Neuronal stem cell (in vitro differentiated cells): ENCODE measurements around the gene PTPRJ.

ENCODE experiments used
- DNase-seq: peaks from one replicate; pipeline ENCODE4 v3.0.0-alpha.2; 2013; ENCODE audit warnings: low spot score
- H2AFZ ChIP-seq: one replicate; pipeline ENCODE4 v1.6.1; 2013; ENCODE audit warnings: mild to moderate bottlenecking, low read length, inconsistent platforms
- H2AK5ac ChIP-seq: 2 replicates; pipeline ENCODE4 v1.6.1; 2013; ENCODE audit warnings: low read depth, mild to moderate bottlenecking, inconsistent platforms, low read length, moderate library complexity, mixed read lengths
- H2BK120ac ChIP-seq: 2 replicates; pipeline ENCODE4 v1.6.1; 2013; ENCODE audit warnings: low read depth, mild to moderate bottlenecking, inconsistent platforms, low read length, moderate library complexity, mixed read lengths
- H2BK12ac ChIP-seq: one replicate; pipeline ENCODE4 v1.6.1; 2013; ENCODE audit warnings: low read length, inconsistent platforms
- H2BK15ac ChIP-seq: 2 replicates; pipeline ENCODE4 v1.6.1; 2013; ENCODE audit warnings: mild to moderate bottlenecking, low read length, inconsistent platforms, mixed read lengths
- H2BK5ac ChIP-seq: one replicate; pipeline ENCODE4 v1.6.1; 2013; ENCODE audit warnings: inconsistent platforms, mild to moderate bottlenecking, low read length, moderate library complexity
- H3K14ac ChIP-seq: one replicate; pipeline ENCODE4 v1.6.1; 2013; ENCODE audit warnings: low read length, inconsistent platforms
- H3K18ac ChIP-seq: 2 replicates; pipeline ENCODE4 v1.6.1; 2013; ENCODE audit warnings: low read length, inconsistent platforms
- H3K23ac ChIP-seq: 2 replicates; pipeline ENCODE4 v1.6.1; 2013; ENCODE audit warnings: low read depth, mild to moderate bottlenecking, mixed read lengths, low read length, inconsistent platforms; ENCODE audit not compliant: poor library complexity
- H3K27ac ChIP-seq: replicated peaks from 3 replicates; pipeline ENCODE4 v1.5.1; 2013; ENCODE audit warnings: low read length, inconsistent platforms
- H3K27me3 ChIP-seq, 3 experiments: 2 replicates each; pipeline ENCODE4 v1.6.1; 2013; ENCODE audit warnings: low read length in 3 of 3, mild to moderate bottlenecking in 2 of 3, inconsistent platforms in 1 of 3, low read depth in 1 of 3, mixed read lengths in 1 of 3, moderate library complexity in 1 of 3; ENCODE audit not compliant: control insufficient read depth in 3 of 3, insufficient read depth in 3 of 3
- H3K36me3 ChIP-seq, 2 donors: replicated peaks in 1 of 2; 2 replicates each; pipeline ENCODE4 v1.6.1; 2013; ENCODE audit warnings: low read length in 2 of 2; ENCODE audit not compliant: control insufficient read depth in 2 of 2, insufficient read depth in 2 of 2
- H3K4ac ChIP-seq: 2 replicates; pipeline ENCODE4 v1.6.1; 2013; ENCODE audit warnings: inconsistent platforms, mild to moderate bottlenecking, low read length, moderate library complexity
- H3K4me1 ChIP-seq, 2 donors: 1 replicate in 1 of 2; 2 replicates in 1 of 2; pipeline ENCODE4 v1.6.1; 2013; ENCODE audit warnings: low read length in 2 of 2, low read depth in 1 of 2; ENCODE audit not compliant: control insufficient read depth in 2 of 2, insufficient read depth in 1 of 2
- H3K4me2 ChIP-seq: one replicate; pipeline ENCODE4 v1.6.1; 2013; ENCODE audit warnings: mild to moderate bottlenecking, low read length, inconsistent platforms; ENCODE audit not compliant: insufficient read depth, poor library complexity, severe bottlenecking
- H3K4me3 ChIP-seq, 2 donors: 2 replicates each; pipeline ENCODE4 v1.5.1; 2013; ENCODE audit warnings: low read length in 2 of 2, mild to moderate bottlenecking in 2 of 2, inconsistent platforms in 1 of 2, moderate library complexity in 1 of 2
- H3K79me1 ChIP-seq: one replicate; pipeline ENCODE4 v1.6.1; 2013; ENCODE audit warnings: low read depth, mild to moderate bottlenecking, inconsistent platforms, low read length, moderate library complexity
- H3K9ac ChIP-seq: one replicate; pipeline ENCODE4 v1.6.1; 2013; ENCODE audit warnings: mild to moderate bottlenecking, low read depth, low read length, inconsistent platforms; ENCODE audit not compliant: poor library complexity
- H3K9me3 ChIP-seq, 2 donors: replicated peaks in 1 of 2; 2 replicates each; pipeline versions ENCODE3 to v1.6.1; 2013; ENCODE audit warnings: low read length in 2 of 2, mild to moderate bottlenecking in 2 of 2, inconsistent platforms in 1 of 2, low read depth in 1 of 2, mixed read lengths in 1 of 2, moderate library complexity in 1 of 2; ENCODE audit not compliant: control insufficient read depth in 2 of 2, insufficient read depth in 1 of 2
- H4K8ac ChIP-seq: one replicate; pipeline ENCODE4 v1.6.1; 2013; ENCODE audit warnings: low read depth, mild to moderate bottlenecking, inconsistent platforms, low read length, moderate library complexity
- H4K91ac ChIP-seq: one replicate; pipeline ENCODE4 v1.6.1; 2013; ENCODE audit warnings: low read length, low read depth, mild to moderate bottlenecking, inconsistent platforms; ENCODE audit not compliant: poor library complexity
- WGBS, 2 donors: extraction: QIAGEN DNeasy Blood & Tissue Kit; methylation state at CpG; one replicate each; pipeline ENCODE4 v1.1.7; 2013; ENCODE audit warnings: missing lambda C conversion rate in 2 of 2, mixed read lengths in 1 of 2; ENCODE audit not compliant: insufficient read length in 2 of 2, insufficient replicate concordance in 1 of 2; ENCODE audit errors: extremely low coverage in 2 of 2; 5-methylcytosine and 5-hydroxymethylcytosine counted together

The PTPRJ gene

DNA sequence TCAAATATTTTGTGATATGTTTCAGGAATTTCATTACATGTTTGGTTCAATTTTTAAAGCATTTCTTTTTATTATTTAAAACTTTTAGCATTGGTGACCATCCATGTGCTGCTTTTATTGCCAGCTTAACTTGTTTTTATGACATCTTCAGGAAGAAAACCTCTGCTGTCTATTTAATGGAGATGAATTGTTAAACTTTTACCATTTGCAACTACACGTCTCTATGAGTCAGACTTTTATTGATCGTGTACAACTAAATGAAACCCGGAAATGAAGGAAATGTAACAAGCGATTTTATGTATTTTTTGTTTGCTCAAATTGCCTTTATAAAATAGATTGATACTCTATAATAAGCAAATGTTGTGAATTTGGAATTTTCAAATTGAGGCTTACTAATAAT lies 113.0 kb downstream of the PTPRJ start:
- no peak overlapping the region for H3K18ac ChIP-seq
- H2BK120ac ChIP-seq = no peak overlapping the region
- no peak overlapping the region for H4K8ac ChIP-seq
- no peak overlapping the region for H2BK15ac ChIP-seq
- no peak overlapping the region for H3K9ac ChIP-seq
- no peak overlapping the region for H2AFZ ChIP-seq
- no peak overlapping the region for H2BK5ac ChIP-seq
- no peaks in the 10 kb centered on the region for H3K9me3 ChIP-seq
- H3K79me1 ChIP-seq = no peaks in the 10 kb centered on the region
- H3K4me2 ChIP-seq = no peak overlapping the region
- no peak overlapping the region for H2AK5ac ChIP-seq
- H3K4me3 ChIP-seq = no peak overlapping the region
- H3K36me3 ChIP-seq = no peaks in the 10 kb centered on the region
- no peak overlapping the region for H4K91ac ChIP-seq
- WGBS, 2 donors = no CpG with 5 or more reads among the region's 4 CpGs
- no peaks in the 10 kb centered on the region for H3K27me3 ChIP-seq
- H3K4ac ChIP-seq = no peak overlapping the region
- peaks cover 14 to 20% of the 10 kb centered on the region in 2 donors for H3K4me1 ChIP-seq
- no peak for DNase-seq
- no peak overlapping the region for H2BK12ac ChIP-seq
- H3K23ac ChIP-seq = no peak overlapping the region
- H3K27ac ChIP-seq = no peak overlapping the region
- H3K14ac ChIP-seq = no peak overlapping the region

DNA sequence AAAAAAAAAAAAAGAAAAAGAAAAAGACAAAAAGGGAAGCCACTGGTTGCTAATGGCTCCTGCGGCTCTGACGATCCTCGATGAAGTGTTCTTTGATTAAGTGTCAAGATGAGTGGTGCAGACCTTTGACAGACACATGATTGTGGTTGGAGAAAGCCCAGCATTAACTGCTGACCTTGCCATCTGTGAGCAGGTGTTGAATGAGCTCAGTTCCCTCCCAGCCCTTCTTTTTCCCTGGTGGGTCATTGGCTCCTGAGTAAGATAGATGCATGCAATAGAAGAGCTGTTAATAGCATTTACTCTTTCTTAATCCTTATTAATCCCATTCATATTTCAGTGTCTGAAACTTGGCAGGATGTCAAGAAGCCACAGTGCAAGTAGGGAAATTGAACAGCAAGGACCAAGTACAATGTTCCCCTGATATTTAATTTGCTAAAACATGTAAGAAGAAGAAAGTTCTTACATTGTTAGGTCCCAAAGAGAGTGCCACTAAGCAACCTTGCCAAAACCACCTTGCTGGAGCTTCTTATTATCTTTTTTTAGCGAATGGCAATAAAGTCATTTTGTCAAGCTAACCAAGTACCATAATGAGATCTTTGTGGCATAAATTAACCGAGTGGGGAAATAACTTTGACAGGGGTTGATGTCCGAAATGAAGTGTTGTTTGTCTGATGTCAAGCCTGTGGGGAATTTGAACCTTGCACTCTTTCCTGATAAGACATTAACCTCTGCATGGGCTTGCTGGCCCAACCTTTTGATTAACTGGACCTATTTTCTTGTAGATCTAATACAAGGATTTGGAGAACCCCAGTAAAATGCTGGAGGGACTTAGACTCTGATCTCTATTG lies 113.7 kb downstream of the PTPRJ start:
- H2AK5ac ChIP-seq = no peak overlapping the region
- no peak overlapping the region for H3K14ac ChIP-seq
- H3K4me1 ChIP-seq = peaks cover 14 to 16% of the 10 kb centered on the region in 2 donors
- no peak overlapping the region for H4K91ac ChIP-seq
- no peak overlapping the region for H3K4ac ChIP-seq
- H3K4me3 ChIP-seq = no peak overlapping the region
- H3K27me3 ChIP-seq = no peaks in the 10 kb centered on the region
- H3K36me3 ChIP-seq = no peaks in the 10 kb centered on the region
- H2BK12ac ChIP-seq = no peak overlapping the region
- H2AFZ ChIP-seq = no peak overlapping the region
- H3K9ac ChIP-seq = no peak overlapping the region
- no peak overlapping the region for H2BK5ac ChIP-seq
- no peak overlapping the region for H3K18ac ChIP-seq
- H3K27ac ChIP-seq = no peak overlapping the region
- no peak for DNase-seq
- H3K4me2 ChIP-seq = no peak overlapping the region
- no peak overlapping the region for H2BK120ac ChIP-seq
- no peak overlapping the region for H4K8ac ChIP-seq
- no peaks in the 10 kb centered on the region for H3K9me3 ChIP-seq
- H3K23ac ChIP-seq = no peak overlapping the region
- no peaks in the 10 kb centered on the region for H3K79me1 ChIP-seq
- no CpG with 5 or more reads among the region's 6 CpGs for WGBS, 2 donors
- no peak overlapping the region for H2BK15ac ChIP-seq

DNA sequence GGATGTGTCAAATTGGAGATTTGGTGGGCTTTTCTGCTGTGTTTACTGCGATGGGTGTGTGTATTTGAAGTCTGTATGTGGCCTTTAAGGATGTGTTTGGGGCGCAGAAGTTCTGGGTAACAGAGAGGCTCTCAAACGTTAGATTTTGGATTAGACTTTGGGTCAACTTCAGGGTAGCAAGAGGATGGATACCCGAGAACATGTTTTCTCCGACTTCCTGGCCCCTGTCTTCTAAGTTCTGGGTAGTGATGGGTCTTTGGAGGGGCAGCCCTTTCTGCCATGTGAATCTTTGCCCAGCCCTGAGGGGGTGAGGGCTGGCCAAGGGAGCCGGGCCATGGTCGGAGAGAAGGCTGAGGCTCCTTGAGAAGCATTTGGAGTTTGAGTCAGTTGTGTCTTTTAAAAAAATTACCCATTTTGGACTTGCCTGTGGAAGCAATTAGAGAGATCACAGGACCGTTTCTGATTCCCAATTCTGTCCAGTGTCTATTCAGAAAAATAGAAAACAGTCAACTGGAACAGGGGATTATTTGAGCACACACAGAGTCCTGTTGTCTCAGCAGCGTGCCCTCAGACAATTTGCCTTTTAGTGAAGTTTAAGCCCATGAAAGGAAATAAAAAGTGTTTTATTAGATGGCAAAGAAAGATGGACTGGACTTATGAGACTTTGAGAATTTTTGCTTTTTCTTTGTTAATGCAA lies 114.4 kb downstream of the PTPRJ start:
- Histone ChIP-seq H3K4me3 (no peak overlapping the region), H3K23ac (no peak overlapping the region), H2BK15ac (no peak overlapping the region), H2BK12ac (no peak overlapping the region), H3K9me3 (no peaks in the 10 kb centered on the region), H3K27me3 (no peaks in the 10 kb centered on the region), H3K4ac (no peak overlapping the region), H3K14ac (no peak overlapping the region), H3K27ac (no peak overlapping the region), H2BK120ac (no peak overlapping the region), H3K9ac (no peak overlapping the region), H3K4me1 (peaks cover 14 to 16% of the 10 kb centered on the region in 2 donors), H2AK5ac (no peak overlapping the region), H3K18ac (no peak overlapping the region), H3K79me1 (no peaks in the 10 kb centered on the region), H3K4me2 (no peak overlapping the region), H4K8ac (no peak overlapping the region), H2BK5ac (no peak overlapping the region), H2AFZ (no peak overlapping the region), H4K91ac (no peak overlapping the region), H3K36me3 (no peaks in the 10 kb centered on the region)
- DNase-seq = no peak
- no CpG with 5 or more reads among the region's 9 CpGs for WGBS, 2 donors

DNA sequence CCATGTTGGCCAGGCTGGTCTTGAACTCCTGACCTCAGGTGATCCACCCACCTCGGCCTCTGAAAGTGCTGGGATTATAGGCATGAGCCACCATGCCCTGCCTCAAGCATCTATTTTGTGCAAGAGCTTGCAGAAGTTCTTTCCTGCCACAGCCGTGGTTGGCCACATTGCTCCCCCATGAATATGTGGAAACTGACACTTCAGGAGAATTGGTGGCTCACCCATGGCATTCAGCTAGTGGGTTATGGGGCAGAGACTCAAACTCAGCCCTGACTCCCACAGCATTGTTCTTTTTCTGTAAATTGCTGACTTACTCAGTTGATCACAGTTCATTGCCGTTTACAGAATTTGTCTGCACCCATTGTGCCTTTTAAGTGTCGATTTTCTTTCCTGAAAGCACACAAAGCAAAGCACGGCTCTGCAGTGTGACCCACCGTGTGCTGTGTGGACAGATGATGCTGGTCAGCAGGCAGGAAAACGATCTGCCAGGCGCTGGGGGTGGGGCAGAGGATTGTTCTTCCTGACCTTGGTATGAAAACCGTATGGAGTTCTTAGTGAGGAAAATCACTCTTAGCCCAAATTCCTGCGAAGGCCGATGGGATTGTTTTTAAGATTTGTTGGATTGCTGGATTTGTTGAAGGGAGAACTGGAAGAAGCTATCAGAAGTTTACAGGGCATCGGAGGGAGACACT lies 115.6 kb downstream of the PTPRJ start:
- no peaks in the 10 kb centered on the region for H3K79me1 ChIP-seq
- H2BK15ac ChIP-seq = no peak overlapping the region
- H3K27ac ChIP-seq = no peak overlapping the region
- WGBS, 2 donors = no CpG with 5 or more reads among the region's 12 CpGs
- H4K8ac ChIP-seq = no peak overlapping the region
- H3K18ac ChIP-seq = no peak overlapping the region
- DNase-seq = no peak
- H3K14ac ChIP-seq = no peak overlapping the region
- no peaks in the 10 kb centered on the region for H3K27me3 ChIP-seq
- H2BK120ac ChIP-seq = no peak overlapping the region
- no peaks in the 10 kb centered on the region for H3K9me3 ChIP-seq
- no peak overlapping the region for H3K9ac ChIP-seq
- H2BK12ac ChIP-seq = no peak overlapping the region
- H3K4me2 ChIP-seq = no peak overlapping the region
- H3K4me3 ChIP-seq = no peak overlapping the region
- H2AK5ac ChIP-seq = no peak overlapping the region
- H2BK5ac ChIP-seq = no peak overlapping the region
- H3K4ac ChIP-seq = no peak overlapping the region
- H4K91ac ChIP-seq = no peak overlapping the region
- H3K4me1 ChIP-seq = peaks cover 14 to 16% of the 10 kb centered on the region in 2 donors
- H3K23ac ChIP-seq = no peak overlapping the region
- peak overlapping the region; percentile 27 for H2AFZ ChIP-seq
- no peaks in the 10 kb centered on the region for H3K36me3 ChIP-seq
